HS-5 (cell line): ENCODE results near the gene KASH5.
"Not testable (repeated sequence)": the region's sequence is repeated elsewhere in the genome, so short reads cannot be mapped to it uniquely, and the experiment has no call there.

ENCODE experiments used
- DNase-seq: peaks from one replicate; pipeline ENCODE4 v3.0.0-alpha.2; 2012; ENCODE audit warnings: low read depth

The KASH5 gene

GRCh38 chr19:49461130-49461529 is 73.1 kb downstream of the KASH5 start:
- not testable (repeated sequence) for DNase-seq

DNA sequence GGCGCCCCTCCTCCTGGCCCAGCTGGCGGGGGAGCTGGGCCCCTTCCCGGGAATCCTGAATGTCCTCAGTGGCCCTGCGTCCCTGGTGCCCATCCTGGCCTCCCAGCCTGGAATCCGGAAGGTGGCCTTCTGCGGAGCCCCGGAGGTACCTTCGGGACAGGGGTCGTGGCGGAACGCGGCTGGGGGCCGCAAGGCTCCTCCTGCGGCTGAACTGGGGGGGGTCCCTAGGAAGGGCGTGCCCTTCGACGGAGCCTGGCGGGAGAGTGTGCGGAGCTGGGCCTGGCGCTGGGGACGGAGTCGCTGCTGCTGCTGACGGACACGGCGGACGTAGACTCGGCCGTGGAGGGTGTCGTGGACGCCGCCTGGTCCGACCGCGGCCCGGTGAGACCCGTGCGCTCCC is 73.6 kb downstream of the KASH5 start:
- DNase-seq: no peak

DNA sequence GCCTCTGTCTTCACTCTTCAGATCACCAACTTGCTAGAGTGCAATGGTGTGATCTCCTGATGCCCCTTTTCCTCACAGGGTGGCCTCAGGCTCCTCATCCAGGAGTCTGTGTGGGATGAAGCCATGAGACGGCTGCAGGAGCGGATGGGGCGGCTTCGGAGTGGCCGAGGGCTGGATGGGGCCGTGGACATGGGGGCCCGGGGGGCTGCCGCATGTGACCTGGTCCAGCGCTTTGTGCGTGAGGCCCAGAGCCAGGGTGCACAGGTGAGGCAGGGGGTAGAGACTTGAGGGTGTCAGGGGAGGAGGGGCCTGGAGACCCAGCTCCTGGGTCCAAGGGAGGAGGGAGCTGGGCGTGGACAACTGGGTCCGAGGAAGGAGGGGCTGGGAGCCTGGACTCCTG is 74.4 kb downstream of the KASH5 start:
- DNase-seq: no peak

GRCh38 chr19:49463960-49464740 is 76.1 kb downstream of the KASH5 start:
- DNase-seq: no peak

- no peak for DNase-seq
These were observed 77.3 kb downstream of the KASH5 start for GRCh38 chr19:49465371-49465770.
